Measurements from ENCODE around the gene MATK.
"Not testable (repeated sequence)": the region's sequence is repeated elsewhere in the genome, so short reads cannot be mapped to it uniquely, and the experiment has no call there.

The MATK gene

GRCh38 chr19:3821857-3822364, 35.7 kb upstream of the MATK start:
- TF ChIP-seq CTCF (IDR thresholded peaks at IDR 0.05; ENCODE audit: low read length, missing control alignments) = peak; percentile 85
- H3K4me3 ChIP-seq (replicated peaks; ENCODE audit: low read depth, low read length) = no peak overlapping the region

GRCh38 chr19:3821156-3821555, 35.0 kb upstream of the MATK start:
- no peak overlapping the region for H3K4me3 ChIP-seq (replicated peaks; ENCODE audit: low read depth, low read length)
- TF ChIP-seq CTCF (IDR thresholded peaks at IDR 0.05; ENCODE audit: low read length, missing control alignments) = no peak

More at GRCh38 chr19:3821857-3822364, 35.7 kb upstream of the MATK start:
- peak; percentile 41 for DNase-seq (ENCODE audit: low read depth)

GRCh38 chr19:3819989-3820388, 33.8 kb upstream of the MATK start:
- no peak for DNase-seq (ENCODE audit: low read depth)
- no peak overlapping the region for H3K4me3 ChIP-seq (replicated peaks; ENCODE audit: low read depth, low read length)
- TF ChIP-seq CTCF (IDR thresholded peaks at IDR 0.05; ENCODE audit: low read length, missing control alignments) = no peak

More at GRCh38 chr19:3821156-3821555, 35.0 kb upstream of the MATK start:
- DNase-seq (ENCODE audit: low read depth) = no peak

- no peak overlapping the region for H3K4me3 ChIP-seq (replicated peaks; ENCODE audit: low read depth, low read length)
- no peak for DNase-seq (ENCODE audit: low read depth)
- no peak for TF ChIP-seq CTCF (IDR thresholded peaks at IDR 0.05; ENCODE audit: low read length, missing control alignments)
These were observed 32.7 kb upstream of the MATK start for GRCh38 chr19:3818918-3819317.

- no peak for TF ChIP-seq CTCF (IDR thresholded peaks at IDR 0.05; ENCODE audit: low read length, missing control alignments)
- no peak overlapping the region for H3K4me3 ChIP-seq (replicated peaks; ENCODE audit: low read depth, low read length)
- peak; percentile 16 for DNase-seq (ENCODE audit: low read depth)
These were observed 32.3 kb upstream of the MATK start for GRCh38 chr19:3818466-3818865.

GRCh38 chr19:3817761-3818160, 31.6 kb upstream of the MATK start:
- no peak overlapping the region for H3K4me3 ChIP-seq (replicated peaks; ENCODE audit: low read depth, low read length)
- no peak for DNase-seq (ENCODE audit: low read depth)
- no peak for TF ChIP-seq CTCF (IDR thresholded peaks at IDR 0.05; ENCODE audit: low read length, missing control alignments)

GRCh38 chr19:3816566-3817218, 30.5 kb upstream of the MATK start:
- no peak overlapping the region for H3K4me3 ChIP-seq (replicated peaks; ENCODE audit: low read depth, low read length)
- no peak for TF ChIP-seq CTCF (IDR thresholded peaks at IDR 0.05; ENCODE audit: low read length, missing control alignments)
- no peak for DNase-seq (ENCODE audit: low read depth)

GRCh38 chr19:3816148-3816547, 30.0 kb upstream of the MATK start:
- DNase-seq (ENCODE audit: low read depth); H3K4me3 ChIP-seq (replicated peaks; ENCODE audit: low read depth, low read length): not testable (repeated sequence)

Data from fibroblast of pulmonary artery (primary cell).